ENCODE measurements around the gene MLC1. TPM values are rescaled to one million over a fixed set of nuclear protein-coding genes. Genes with fewer than 3 reads are reported as not detected.

MLC1 gene
- total and polyA plus RNA-seq, 8 donors, result not detected

DNA sequence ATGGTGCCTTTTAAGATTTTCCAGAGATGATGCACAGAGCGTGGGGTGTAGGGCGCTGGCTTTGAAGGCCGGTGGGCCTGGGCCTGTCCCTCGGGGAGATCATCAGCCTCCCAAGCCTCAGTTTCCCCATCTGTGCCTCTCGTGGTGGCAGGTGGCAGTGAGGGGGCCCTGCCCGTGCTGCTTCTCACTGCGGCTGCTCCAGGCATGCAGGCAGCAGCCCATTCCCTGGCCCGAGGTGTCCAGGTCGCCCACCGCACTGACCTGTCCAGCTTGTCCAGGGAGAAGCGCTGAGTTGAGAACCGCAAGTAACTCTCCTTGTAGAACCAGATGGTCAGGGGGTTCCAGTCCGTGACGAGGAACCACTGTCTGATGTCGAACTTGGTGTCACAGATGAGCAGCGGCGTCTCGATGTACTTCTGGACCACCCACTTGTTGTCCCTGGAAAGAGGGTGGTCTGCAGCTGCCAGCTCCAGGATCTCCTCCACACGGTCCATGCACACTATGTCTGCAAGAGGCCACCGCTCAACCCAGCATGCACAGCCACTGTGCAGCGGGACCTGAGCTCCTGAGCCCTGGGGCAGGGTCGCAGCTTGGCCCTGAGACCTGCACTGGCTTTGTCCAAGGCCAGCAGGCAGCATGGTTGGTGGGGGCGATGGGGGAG, 52.2 kb downstream of the MLC1 start:
- no peak for DNase-seq
- TF ChIP-seq, protein P1, sequence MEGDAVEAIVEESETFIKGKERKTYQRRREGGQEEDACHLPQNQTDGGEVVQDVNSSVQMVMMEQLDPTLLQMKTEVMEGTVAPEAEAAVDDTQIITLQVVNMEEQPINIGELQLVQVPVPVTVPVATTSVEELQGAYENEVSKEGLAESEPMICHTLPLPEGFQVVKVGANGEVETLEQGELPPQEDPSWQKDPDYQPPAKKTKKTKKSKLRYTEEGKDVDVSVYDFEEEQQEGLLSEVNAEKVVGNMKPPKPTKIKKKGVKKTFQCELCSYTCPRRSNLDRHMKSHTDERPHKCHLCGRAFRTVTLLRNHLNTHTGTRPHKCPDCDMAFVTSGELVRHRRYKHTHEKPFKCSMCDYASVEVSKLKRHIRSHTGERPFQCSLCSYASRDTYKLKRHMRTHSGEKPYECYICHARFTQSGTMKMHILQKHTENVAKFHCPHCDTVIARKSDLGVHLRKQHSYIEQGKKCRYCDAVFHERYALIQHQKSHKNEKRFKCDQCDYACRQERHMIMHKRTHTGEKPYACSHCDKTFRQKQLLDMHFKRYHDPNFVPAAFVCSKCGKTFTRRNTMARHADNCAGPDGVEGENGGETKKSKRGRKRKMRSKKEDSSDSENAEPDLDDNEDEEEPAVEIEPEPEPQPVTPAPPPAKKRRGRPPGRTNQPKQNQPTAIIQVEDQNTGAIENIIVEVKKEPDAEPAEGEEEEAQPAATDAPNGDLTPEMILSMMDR (IDR thresholded peaks at IDR 0.05), result no peak
- TF ChIP-seq POLR2AphosphoS5 (IDR thresholded peaks at IDR 0.05) (no peak), EP300 (IDR thresholded peaks at IDR 0.05) (no peak), POLR2A (IDR thresholded peaks at IDR 0.05) (no peak)
- Histone ChIP-seq H3K9me3 (no peaks in the 10 kb centered on the region), H3K27me3 (peaks cover 0 to 69% (median 17%) of the 10 kb centered on the region in 3 donors), H3K27ac (no peak overlapping the region), H3K4me1 (peaks cover 6 to 14% (median 13%) of the 10 kb centered on the region in 4 donors), H3K36me3 (no peaks in the 10 kb centered on the region), H3K4me3 (no peak overlapping the region)
- WGBS, 5 donors, result 80 to 86% (median 85%) methylated on average over 13 to 23 of the region's 23 CpGs
- intact Hi-C loops (cut with DNase I; ENCODE audit: low total_unique reads), result no loop called here

DNA sequence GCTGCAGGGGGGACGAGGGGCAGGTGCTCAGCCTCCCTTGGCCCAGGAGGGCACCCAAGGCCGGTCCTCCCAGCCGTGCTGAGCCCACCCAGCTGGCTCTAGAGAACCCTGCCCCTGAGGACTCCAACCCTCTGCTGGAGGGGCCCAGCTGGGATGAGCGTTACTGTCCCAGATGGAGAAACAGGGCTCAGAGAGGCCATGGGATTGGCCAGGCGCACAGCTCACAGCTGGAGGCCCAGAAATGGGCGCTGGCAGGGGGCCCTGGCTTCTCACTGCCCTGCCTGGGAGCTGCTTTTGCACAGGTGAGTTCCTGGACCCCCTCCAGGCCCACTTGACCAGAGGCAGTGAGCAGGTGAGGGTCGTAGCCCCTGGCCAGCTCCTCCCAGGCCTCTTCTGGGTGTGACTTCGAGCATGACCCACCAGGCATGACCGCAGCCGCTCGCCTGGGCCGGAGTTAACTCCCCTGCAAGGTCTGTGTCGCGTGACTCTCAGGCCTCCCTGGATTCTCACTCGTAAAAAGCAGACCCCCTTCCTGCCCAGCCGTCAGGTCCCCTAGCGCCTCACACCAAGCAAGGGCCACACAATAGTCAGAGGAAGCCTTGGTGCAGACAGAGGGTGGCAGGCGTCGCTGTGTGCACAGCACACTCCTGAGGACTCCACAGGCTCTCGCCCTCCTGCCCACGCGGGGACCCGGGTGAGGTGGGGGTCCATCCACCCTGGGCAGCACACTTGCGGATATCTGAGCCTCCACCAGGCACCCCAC, 52.9 kb downstream of the MLC1 start:
- Histone ChIP-seq H3K27ac (no peak overlapping the region), H3K4me3 (no peak overlapping the region), H3K9me3 (no peaks in the 10 kb centered on the region), H3K4me1 (peaks cover 6 to 22% (median 17%) of the 10 kb centered on the region in 4 donors), H3K27me3 (peaks cover 0 to 76% (median 17%) of the 10 kb centered on the region in 3 donors), H3K36me3 (no peaks in the 10 kb centered on the region)
- TF ChIP-seq, protein P1 (IDR thresholded peaks at IDR 0.05), result no peak
- TF ChIP-seq POLR2A (IDR thresholded peaks at IDR 0.05), result no peak
- TF ChIP-seq POLR2AphosphoS5 (IDR thresholded peaks at IDR 0.05), result no peak
- no peak for TF ChIP-seq EP300 (IDR thresholded peaks at IDR 0.05)
- intact Hi-C loops (cut with DNase I; ENCODE audit: low total_unique reads), result no loop called here
- 77 to 80% (median 79%) methylated on average over 15 to 24 of the region's 24 CpGs for WGBS, 5 donors
- no peak for DNase-seq

DNA sequence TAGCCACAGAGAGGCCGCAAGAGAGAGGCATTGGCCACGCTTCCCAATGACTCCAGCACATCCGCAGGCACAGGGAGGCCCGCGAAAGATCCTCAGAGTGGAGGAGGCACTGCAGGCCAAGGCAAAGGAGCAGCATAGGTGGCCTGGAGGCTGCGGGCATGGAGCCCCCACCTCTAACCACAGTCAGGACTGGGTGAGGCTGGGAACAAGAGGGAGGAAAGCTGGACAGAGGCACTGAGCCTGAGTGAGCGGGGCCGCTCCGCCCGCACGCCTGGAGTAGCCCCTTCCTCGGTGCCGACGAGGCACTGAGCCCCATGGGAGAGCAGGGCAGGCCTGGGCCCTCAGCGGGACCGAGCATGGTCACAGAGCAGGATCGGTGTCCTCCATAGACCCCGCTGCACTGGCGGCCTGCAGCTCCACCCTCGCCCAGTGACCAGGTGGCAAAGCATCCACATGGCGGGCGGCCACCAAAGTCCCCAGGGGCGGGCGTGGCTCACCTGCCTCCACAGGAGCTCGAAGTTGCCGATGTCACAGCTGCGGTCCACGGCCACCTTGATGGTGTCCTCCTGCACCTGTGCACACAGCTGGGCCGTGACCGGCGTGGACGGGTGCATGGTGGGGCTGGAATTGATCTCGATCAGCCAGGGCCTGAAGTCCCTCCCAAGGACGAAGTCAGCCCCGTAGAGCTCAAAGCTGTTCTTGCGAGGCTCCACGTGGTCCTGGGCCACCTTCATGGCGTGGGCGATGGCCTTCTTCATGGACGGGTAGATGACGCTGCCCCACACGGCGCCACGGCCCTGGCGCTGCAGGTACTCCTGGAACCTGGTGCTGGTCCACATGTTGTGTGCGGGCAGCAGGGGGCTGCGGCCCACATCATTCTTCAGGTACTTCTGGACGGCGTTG, 53.8 kb downstream of the MLC1 start:
- Histone ChIP-seq H3K36me3 (no peaks in the 10 kb centered on the region), H3K4me1 (peaks cover 6 to 29% (median 23%) of the 10 kb centered on the region in 4 donors), H3K9me3 (no peaks in the 10 kb centered on the region), H3K27ac (no peak overlapping the region), H3K27me3 (peaks cover 0 to 83% (median 17%) of the 10 kb centered on the region in 3 donors), H3K4me3 (no peak overlapping the region)
- intact Hi-C loops (cut with DNase I; ENCODE audit: low total_unique reads), result loop anchor here (2.0 kb wide), 1 partner anchor 103 kb away; no protein-coding TSS in a partner anchor
- DNase-seq, result no peak
- TF ChIP-seq POLR2A (IDR thresholded peaks at IDR 0.05), result no peak
- TF ChIP-seq POLR2AphosphoS5 (IDR thresholded peaks at IDR 0.05), result no peak
- TF ChIP-seq, protein P1 (IDR thresholded peaks at IDR 0.05), result no peak
- no peak for TF ChIP-seq EP300 (IDR thresholded peaks at IDR 0.05)
- WGBS, 5 donors, result 87 to 92% (median 88%) methylated on average over 30 to 49 of the region's 49 CpGs

All from stomach (tissue), 9 donors.